ENCODE data around the gene DPYD. TPM values are rescaled to one million over a fixed set of nuclear protein-coding genes. Genes with fewer than 3 reads are reported as not detected.

DPYD gene
- total RNA-seq, 2 donors from 2014 or later: 4.9 to 11.7 TPM

GRCh38 chr1:97787231-97787630 is 133.6 kb downstream of the DPYD start:
- Histone ChIP-seq H3K36me3 (no peaks in the 10 kb centered on the region), H3K4me1 (no peaks in the 10 kb centered on the region), H3K4me3 (no peak overlapping the region), H3K27me3 (no peaks in the 10 kb centered on the region), H3K9ac (ENCODE audit: low read depth in 2 of 2, low read length in 2 of 2) (no peak overlapping the region), H3K27ac (no peak overlapping the region), H3K9me3 (no peaks in the 10 kb centered on the region)
- intact Hi-C loops (cut with DNase I): no loop called here
- no peak for DNase-seq
- TF ChIP-seq CTCF (IDR thresholded peaks at IDR 0.05): no peak

GRCh38 chr1:97784661-97785060 is 136.2 kb downstream of the DPYD start:
- Histone ChIP-seq H3K36me3 (no peaks in the 10 kb centered on the region), H3K4me1 (no peaks in the 10 kb centered on the region), H3K27me3 (no peaks in the 10 kb centered on the region), H3K4me3 (no peak overlapping the region), H3K27ac (no peak overlapping the region), H3K9ac (ENCODE audit: low read depth in 2 of 2, low read length in 2 of 2) (no peak overlapping the region), H3K9me3 (no peaks in the 10 kb centered on the region)
- no peak for DNase-seq
- no peak for TF ChIP-seq CTCF (IDR thresholded peaks at IDR 0.05)
- intact Hi-C loops (cut with DNase I): no loop called here

GRCh38 chr1:97783751-97784150 is 137.1 kb downstream of the DPYD start:
- DNase-seq: no peak

GRCh38 chr1:97781762-97782337 is 139.0 kb downstream of the DPYD start:
- Histone ChIP-seq H3K4me3 (no peak overlapping the region), H3K9me3 (no peaks in the 10 kb centered on the region), H3K9ac (ENCODE audit: low read depth in 2 of 2, low read length in 2 of 2) (no peak overlapping the region), H3K36me3 (no peaks in the 10 kb centered on the region), H3K27me3 (no peaks in the 10 kb centered on the region), H3K27ac (no peak overlapping the region), H3K4me1 (no peaks in the 10 kb centered on the region)
- no peak for DNase-seq
- intact Hi-C loops (cut with DNase I): no loop called here
- TF ChIP-seq CTCF (IDR thresholded peaks at IDR 0.05): no peak

More at GRCh38 chr1:97783751-97784150, 137.1 kb downstream of the DPYD start:
- Histone ChIP-seq H3K9me3 (no peaks in the 10 kb centered on the region), H3K27ac (no peak overlapping the region), H3K9ac (ENCODE audit: low read depth in 2 of 2, low read length in 2 of 2) (no peak overlapping the region), H3K36me3 (no peaks in the 10 kb centered on the region), H3K4me3 (no peak overlapping the region), H3K4me1 (no peaks in the 10 kb centered on the region), H3K27me3 (no peaks in the 10 kb centered on the region)
- intact Hi-C loops (cut with DNase I): no loop called here
- TF ChIP-seq CTCF (IDR thresholded peaks at IDR 0.05): no peak

- Histone ChIP-seq H3K4me1 (no peaks in the 10 kb centered on the region), H3K9ac (ENCODE audit: low read depth in 2 of 2, low read length in 2 of 2) (no peak overlapping the region), H3K4me3 (no peak overlapping the region), H3K27ac (no peak overlapping the region), H3K36me3 (no peaks in the 10 kb centered on the region), H3K9me3 (no peaks in the 10 kb centered on the region), H3K27me3 (no peaks in the 10 kb centered on the region)
- no peak for DNase-seq
- no peak for TF ChIP-seq CTCF (IDR thresholded peaks at IDR 0.05)
- intact Hi-C loops (cut with DNase I): no loop called here
Measured at GRCh38 chr1:97780884-97781283, 139.9 kb downstream of the DPYD start.

All from colonic mucosa (tissue), 4 donors.